ENCODE measurements around the gene ERO1A.
"Not testable (repeated sequence)": the region's sequence is repeated elsewhere in the genome, so short reads cannot be mapped to it uniquely, and the experiment has no call there.

ERO1A gene, protein sequence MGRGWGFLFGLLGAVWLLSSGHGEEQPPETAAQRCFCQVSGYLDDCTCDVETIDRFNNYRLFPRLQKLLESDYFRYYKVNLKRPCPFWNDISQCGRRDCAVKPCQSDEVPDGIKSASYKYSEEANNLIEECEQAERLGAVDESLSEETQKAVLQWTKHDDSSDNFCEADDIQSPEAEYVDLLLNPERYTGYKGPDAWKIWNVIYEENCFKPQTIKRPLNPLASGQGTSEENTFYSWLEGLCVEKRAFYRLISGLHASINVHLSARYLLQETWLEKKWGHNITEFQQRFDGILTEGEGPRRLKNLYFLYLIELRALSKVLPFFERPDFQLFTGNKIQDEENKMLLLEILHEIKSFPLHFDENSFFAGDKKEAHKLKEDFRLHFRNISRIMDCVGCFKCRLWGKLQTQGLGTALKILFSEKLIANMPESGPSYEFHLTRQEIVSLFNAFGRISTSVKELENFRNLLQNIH

DNA sequence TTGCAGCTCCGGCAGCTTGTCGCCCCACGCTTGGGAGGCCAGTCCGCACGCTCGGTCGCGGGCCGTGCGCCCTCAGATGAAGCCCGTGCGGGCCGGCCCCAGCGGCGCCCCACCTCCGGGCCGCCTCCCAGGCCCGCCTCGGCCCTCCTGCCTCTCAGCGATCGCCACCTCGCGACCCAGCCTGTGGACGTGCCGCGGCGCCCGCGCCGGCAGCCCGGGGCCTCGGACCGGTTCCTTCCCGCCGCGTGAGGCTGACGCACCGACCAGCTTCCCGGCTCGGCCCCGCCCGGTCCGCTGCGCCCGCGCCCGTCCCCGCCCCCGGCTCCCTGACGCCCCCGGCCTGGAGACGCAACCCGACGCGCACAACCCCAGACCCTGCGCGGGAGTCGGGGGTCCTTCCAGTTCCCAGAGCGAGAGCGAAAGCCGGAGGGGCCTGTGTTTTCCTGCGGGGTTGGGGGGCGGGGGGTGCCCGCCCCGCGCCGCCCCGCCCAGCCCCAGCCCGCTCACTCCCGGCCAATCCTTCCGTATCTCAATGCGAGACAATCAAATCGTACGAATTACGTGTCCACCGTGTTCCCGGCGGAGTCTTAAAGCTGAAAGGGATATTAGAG is at the start of gene ERO1A:
ERO1A (minus strand) TSS at position 78 of the 611 bp plus-strand sequence; CDS start at position 1, 77 bp downstream.
- peak; percentile 73 for DNase-seq

GRCh38 chr14:52741865-52742264 is 46.5 kb upstream of the ERO1A start:
- DNase-seq, result no peak

- DNase-seq, result no peak
Measured at GRCh38 chr14:52740751-52741150, 45.4 kb upstream of the ERO1A start.

DNA sequence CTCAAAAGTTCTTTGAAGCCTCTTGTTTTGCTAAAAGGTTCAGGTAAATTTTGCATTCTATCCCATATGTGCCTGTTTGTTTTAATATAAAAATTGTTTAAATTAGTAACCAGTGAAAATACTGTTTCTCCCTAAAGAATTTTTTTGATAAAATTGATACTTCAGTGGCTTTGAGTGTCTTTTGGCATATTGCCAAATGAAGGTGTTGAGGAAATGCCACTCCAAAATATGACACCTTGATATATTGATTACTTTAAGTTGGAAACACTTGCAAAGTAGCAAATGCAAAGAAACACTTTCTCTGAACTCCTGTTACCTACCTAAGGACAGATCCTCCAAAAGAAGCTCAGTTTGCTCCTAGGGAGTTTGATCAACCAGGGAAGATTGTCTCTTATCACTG is 43.1 kb upstream of the ERO1A start:
- no peak for DNase-seq

DNA sequence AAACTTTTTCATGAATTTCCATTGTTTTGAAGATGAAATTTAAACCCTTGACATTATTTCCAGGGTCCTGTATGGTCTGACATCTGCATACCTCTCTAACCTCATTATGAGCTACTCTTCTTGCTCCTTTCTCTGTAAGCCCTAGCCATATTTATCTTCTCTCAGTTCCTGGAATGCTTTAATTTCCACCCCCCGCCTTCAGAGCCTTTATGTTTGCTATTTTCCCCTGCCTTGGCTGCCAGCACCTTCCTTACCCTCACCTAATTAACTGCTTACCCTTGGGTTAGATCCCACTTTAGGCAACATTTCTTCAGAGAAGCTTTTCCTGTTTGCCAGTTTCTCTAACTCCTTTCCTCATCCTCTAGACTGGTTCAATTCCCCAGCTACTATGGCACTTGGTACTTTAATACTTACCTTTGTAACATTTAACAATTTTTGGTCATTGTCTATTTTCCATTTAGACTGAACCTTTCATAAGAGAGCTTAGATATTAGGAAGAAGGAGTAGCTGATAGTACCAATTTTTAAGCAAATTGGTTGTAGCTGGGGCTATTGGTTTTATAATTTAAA is 40.6 kb upstream of the ERO1A start:
- DNase-seq, result no peak

- no peak for DNase-seq
Measured at GRCh38 chr14:52733824-52734223, 38.5 kb upstream of the ERO1A start.

DNA sequence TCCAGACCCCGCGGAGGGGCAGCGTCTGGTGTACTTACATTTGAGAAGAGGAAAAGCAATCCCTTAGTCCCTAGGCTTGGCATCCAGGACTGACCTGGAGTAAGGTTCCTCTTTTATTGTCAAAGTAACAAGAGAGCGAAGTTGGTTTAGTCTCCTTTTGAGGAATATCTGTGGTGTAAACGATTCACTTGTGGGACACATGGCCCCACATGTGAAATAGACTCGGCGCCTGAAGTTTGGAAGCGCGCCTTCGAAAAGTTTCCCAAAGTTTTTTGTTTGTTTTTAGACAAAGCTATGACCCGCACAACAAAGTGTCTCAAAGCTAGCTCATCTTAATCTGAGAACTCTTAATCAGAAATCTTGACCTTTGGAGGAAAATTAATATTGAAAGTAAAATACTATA is 35.4 kb upstream of the ERO1A start:
- DNase-seq, result peak; percentile 13

DNA sequence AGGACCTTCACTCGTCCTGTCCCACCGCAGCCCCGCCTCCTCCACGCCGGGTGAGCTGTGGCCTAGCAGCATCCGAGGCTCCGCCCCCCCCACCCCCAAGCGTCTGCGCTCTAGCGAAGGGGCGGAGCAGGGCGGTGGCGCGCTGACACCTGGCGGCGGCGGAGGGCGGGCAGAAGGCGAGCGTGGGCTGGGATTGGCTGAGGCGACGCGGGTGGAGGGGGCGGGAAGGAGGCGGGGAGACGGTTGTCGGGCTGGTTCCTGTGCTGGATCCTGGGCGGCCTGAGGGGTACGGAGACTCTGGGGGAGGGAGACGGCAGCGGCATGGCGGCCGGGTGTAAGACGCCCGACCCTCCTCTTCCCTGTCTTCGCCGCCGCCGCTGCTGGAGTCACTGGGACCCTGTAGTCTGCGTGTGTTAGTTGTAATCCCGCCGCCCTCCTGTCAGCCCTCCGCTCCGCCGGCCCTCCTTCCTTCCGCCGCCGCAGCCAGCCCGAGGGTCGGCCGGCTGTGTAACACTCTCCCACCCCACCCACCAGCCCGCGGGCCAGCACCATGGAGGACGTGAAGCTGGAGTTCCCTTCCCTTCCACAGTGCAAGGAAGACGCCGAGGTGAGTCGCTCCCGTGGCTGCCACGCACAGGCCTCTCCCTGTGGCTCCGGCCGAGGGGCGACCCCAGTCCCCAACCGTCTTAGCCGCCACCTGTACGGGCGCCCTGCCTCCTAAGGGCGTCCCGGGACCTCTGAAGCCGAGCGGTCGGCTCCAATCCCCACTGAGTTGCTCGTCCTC is 34.8 kb upstream of the ERO1A start, which contains the start of gene STYX:
STYX (plus strand) TSS at position 242 of the 784 bp plus-strand sequence; CDS start at position 551, 309 bp downstream.
- DNase-seq, result peak; percentile 99

DNA sequence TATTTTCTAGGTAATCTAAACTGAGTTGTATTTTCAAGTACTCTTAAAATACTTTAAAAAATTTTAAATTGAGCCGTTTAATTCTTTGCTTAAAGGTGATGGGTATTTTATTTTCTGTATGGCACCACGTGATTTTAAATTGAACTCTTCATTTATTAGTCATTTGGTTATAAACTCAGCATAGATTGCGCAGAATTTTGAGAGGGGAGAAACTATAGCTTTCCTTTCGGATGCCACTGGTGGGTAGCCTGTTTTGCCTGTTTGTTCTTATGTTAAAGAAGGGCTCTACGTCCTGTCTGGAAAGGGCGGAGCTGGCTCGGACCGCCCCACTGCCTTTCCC is 34.2 kb upstream of the ERO1A start:
- no peak for DNase-seq

- not testable (repeated sequence) for DNase-seq
Measured at GRCh38 chr14:52729035-52729434, 33.7 kb upstream of the ERO1A start.

DNA sequence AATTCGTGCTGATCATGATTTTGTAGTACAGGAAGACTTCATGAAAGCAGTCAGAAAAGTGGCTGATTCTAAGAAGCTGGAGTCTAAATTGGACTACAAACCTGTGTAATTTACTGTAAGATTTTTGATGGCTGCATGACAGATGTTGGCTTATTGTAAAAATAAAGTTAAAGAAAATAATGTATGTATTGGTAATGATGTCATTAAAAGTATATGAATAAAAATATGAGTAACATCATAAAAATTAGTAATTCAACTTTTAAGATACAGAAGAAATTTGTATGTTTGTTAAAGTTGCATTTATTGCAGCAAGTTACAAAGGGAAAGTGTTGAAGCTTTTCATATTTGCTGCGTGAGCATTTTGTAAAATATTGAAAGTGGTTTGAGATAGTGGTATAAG is 32.2 kb upstream of the ERO1A start:
- DNase-seq, result not testable (repeated sequence)

DNA sequence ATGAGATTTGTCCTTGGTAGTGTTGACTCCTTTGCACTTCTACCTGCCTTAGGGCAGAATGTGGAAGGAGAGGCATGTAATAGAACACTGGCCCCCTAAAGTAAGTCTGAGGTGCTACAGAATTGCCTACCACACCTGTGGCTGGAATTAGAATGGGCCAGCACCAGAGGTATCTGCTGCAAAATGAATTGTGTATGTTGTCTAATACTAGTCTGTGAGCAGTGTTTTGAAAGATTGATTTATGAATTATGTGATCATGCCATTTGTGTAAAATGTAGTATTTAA is 28.9 kb upstream of the ERO1A start:
- DNase-seq, result no peak

GRCh38 chr14:52723514-52724359 is 28.4 kb upstream of the ERO1A start:
- no peak for DNase-seq

DNA sequence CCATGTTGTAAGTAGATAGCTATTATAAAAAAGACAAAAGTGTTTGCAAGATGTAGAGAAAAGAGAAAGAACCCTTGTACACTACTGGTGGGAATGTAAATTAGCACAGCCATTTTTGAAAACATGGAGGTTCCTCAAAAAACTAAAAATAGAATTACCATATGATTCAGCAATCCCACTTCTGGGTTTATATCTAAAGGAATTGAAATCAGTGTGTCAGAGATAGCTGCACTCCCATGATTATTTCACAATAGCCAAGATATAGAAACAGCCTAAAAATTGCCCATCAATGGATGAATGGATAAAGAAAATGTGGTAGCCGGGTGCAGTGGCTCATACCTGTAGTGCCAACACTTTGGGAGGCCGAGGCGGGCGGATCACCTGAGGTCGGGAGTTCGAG is 20.8 kb upstream of the ERO1A start:
- no peak for DNase-seq

DNA sequence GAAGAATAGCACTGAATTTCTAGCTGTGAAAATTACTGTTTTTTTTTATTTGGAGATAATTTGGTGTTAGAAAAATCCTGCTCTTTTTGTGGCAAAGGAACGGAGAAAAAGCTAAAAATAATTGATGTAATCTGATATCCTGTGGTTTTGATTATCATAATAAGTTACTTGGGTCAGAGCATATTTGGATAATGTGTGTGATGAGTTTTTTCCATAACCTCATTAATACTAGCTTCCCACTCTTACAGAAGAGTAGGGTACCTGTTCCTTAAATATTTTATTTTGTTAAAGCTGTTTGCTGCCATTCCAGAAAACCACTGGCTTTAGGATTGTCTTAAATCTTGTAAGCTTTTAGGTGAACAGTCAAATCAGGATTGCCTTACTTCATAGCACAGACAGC is 16.3 kb upstream of the ERO1A start:
- DNase-seq, result no peak

GRCh38 chr14:52706724-52707706 is 11.7 kb upstream of the ERO1A start, which contains the start of gene PSMC6:
Gene PSMC6, plus strand, starts transcription at chr14:52707200. Its CDS starts 20 bp downstream, at chr14:52707220.
- DNase-seq, result peak; percentile 95

DNA sequence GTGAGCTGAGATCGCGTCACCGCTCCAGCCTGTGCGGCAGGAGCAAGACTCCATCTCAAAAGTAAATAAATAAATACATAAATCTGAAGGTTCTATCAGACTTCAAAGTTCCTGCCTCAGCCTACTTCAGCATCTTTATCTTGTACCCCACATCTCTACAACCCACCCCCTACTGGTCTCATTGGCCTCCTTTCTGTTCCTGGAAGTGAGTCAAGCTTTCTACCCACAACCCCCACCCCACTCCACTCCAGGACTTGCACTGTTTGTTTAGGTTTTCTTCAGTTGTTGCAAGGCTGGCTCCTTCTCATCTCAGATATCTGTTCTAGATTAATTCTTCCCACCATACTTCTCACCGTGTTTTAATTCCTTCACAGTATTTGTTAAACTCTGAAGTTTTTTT is 10.9 kb upstream of the ERO1A start:
- peak; percentile 17 for DNase-seq

DNA sequence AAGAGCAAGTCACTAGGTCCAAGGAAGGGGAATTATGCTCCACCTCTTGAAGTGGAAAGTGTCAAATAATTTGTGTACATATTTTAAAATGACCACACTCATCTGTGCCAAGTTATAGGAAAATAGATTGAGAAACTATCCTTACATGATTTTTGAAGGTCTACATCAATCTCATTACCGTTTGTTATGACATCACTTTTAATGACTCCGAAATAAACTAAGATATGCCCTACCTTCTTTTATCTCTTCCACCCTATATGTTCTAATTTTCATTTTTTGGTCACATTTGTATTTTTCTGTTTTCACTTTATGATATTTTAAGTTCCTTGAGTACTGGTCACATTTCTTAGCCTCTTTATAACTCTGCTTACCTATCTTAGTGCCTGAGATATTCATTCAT is 8.3 kb upstream of the ERO1A start:
- no peak for DNase-seq

GRCh38 chr14:52703225-52703624 is 7.9 kb upstream of the ERO1A start:
- no peak for DNase-seq

DNA sequence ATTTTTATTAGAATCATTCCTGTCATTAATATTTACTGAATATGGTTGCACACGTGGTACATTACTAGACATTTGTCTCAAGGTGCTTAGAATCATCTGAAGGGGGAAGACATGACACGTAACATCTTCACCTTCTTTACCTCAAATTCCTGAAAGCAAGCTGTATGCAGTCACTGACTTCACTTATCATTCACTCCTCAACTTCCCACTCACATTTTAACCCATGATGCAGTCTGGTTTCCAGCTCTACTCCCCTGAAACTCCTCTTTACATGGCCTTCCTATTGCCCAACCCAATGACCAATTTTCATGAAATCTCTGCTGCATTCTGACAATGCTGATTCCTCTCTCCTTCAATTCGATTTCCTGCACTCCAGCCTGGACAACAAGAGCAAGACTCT is 5.9 kb upstream of the ERO1A start:
- DNase-seq, result no peak

DNA sequence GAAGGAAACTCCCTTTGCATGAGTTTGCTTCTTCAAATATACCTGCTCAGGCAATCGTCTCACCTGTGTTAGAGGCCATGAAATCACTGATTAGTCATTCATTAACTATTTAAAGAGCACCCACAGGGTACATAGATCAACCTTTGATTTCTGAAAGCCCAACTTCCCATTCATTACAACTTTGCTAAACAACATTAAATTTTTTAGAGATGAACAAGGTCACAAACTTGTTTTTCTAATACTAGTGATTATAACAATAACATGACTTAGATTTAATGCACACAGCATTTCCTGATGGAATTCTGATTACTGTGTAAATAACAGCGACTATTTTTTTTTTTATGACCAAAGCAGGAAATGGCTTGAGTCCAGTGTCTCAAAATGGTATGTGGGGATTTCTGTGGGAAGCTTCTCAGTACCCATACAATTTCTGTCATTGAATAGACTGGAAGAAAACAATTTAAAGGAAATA is 5.4 kb upstream of the ERO1A start:
- no peak for DNase-seq

Data from stimulated activated naive CD4-positive, alpha-beta T cell treated with Interleukin-2 at 50 U/mL for 16 hours (primary cell).